Measurements from ENCODE around the gene GYPC.
"Not testable (repeated sequence)": the region's sequence is repeated elsewhere in the genome, so short reads cannot be mapped to it uniquely, and the experiment has no call there.

Gene GYPC

DNA sequence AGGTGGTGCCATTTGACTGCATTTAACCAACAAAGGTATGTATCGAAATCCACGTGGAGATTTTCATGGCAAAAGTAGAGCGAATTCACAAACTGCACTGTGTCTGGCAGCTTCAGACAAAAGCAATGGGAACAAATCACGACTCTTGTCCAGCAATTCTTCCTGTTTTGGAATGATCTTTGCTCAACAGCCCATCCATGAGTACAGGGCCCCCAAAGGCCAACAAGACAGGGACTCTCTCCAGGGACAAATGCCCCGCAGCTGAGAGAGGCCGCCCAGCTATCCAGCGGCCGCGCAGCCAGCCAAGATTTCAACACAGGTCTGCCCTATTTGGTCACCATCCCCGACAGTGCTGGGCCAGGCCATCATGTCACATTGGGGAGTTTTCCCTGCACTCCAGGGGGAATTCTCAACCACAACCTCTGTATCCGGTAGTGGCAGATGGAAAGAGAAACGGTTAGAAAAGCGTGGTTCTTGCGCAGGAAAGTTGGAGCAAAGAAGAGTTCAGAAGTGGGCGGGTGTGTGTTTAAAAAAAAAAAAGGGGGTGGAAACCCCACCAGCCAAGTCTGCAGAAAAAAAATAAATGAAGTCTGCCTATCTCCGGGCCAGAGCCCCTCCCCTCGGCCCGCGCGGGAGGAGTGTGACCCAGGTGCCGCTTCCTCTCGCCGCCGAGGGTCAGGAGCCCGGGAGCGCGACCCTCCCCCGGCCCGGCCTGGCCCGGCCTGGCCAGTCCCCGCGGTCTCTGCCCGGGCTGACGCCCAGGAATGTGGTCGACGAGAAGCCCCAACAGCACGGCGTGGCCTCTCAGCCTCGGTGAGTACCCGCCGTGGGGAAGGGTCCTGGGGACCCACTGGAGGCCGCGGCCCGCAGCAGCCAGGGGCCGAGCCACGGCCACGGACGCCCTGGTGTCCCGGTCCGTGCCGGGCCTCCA is at the start of gene GYPC:
Gene GYPC (plus strand): TSS at position 659 of the 931 bp plus-strand sequence. CDS start 106 bp downstream, at position 765.
- peak; percentile 60 for DNase-seq (ENCODE audit: low spot score)

DNA sequence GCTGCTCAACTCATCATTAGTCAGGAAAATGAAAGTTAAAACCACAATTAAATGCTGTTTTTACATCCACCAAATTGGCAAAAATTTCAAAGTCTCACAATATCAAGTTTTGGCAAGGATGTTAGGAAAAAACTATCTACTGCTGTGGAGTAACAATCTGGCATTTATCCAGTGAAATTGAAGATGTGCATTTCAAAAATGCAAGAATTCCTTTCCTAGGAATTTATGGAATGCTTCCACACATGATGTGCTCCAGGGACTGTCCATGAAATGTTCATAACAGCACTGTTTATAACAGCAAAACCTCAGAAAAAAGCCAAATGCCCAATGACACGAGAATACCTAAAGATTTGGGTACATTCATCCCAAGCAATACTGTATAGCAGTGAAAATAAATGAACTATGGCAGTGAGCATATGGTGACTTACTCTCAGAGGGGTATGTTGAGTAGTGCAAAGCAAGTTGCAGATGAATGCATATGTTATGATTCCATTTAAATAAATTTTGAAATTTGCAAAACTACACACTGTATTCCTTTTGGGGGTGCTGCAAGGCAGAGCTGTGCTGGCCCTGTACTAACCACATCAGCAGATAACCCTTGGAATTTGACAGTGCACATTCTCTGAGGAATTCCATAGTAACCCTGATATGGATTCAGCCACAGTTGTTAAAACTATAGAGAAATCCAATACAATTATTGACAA is 41.3 kb upstream of the GYPC start:
- peak; percentile 23 for DNase-seq (ENCODE audit: low spot score)

GRCh38 chr2:126616606-126617069 is 39.3 kb upstream of the GYPC start:
- no peak for DNase-seq (ENCODE audit: low spot score)

GRCh38 chr2:126620302-126620701 is 35.7 kb upstream of the GYPC start:
- DNase-seq (ENCODE audit: low spot score) = no peak

- no peak for DNase-seq (ENCODE audit: low spot score)
These were observed 33.0 kb upstream of the GYPC start for GRCh38 chr2:126623000-126623399.

GRCh38 chr2:126627643-126628042 is 28.3 kb upstream of the GYPC start:
- no peak for DNase-seq (ENCODE audit: low spot score)

GRCh38 chr2:126634273-126634861 is 21.6 kb upstream of the GYPC start:
- peak; percentile 35 for DNase-seq (ENCODE audit: low spot score)

- DNase-seq (ENCODE audit: low spot score) = no peak
These were observed 20.7 kb upstream of the GYPC start for GRCh38 chr2:126635281-126635680.

DNA sequence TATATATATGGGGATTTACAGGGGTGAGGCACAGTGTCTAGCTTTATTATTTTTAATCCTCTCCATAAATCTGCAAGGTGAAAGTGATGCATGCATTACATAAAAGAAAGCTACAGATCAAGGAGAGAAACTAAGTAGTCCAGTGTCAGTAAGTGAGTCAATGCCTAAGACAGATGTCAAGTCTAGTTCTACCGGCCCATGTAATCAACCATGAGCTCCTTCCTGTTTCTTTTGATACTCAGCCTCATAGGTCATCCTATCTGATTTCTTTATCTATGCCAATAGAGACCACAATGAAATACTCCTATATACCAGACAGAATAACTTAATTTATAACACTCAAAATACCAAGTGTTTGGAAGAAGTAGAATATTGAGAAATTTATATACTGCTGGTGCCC is 20.2 kb upstream of the GYPC start:
- DNase-seq (ENCODE audit: low spot score) = no peak

DNA sequence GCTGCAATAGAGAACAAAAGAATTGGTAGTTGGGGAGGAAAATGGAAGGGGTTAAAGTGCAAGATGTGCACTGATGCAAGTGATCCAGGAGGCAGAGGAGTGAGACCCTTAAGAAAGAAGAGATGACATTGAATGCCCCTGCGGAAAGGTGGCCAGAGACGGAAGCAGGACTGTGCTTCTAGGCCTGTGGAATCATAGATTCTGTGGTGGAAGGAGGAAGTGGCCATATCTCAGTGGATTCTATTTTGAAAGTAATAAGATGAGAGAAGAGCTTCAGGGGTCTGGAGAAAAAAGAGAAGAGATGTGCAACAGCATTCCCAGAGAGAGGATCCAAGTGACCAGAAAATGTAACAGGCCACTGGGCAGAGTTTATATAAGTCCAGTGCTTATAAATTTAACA is 18.6 kb upstream of the GYPC start:
- no peak for DNase-seq (ENCODE audit: low spot score)

GRCh38 chr2:126638746-126639145 is 17.2 kb upstream of the GYPC start:
- DNase-seq (ENCODE audit: low spot score) = no peak

- DNase-seq (ENCODE audit: low spot score) = no peak
These were observed 16.7 kb upstream of the GYPC start for GRCh38 chr2:126639276-126639675.

DNA sequence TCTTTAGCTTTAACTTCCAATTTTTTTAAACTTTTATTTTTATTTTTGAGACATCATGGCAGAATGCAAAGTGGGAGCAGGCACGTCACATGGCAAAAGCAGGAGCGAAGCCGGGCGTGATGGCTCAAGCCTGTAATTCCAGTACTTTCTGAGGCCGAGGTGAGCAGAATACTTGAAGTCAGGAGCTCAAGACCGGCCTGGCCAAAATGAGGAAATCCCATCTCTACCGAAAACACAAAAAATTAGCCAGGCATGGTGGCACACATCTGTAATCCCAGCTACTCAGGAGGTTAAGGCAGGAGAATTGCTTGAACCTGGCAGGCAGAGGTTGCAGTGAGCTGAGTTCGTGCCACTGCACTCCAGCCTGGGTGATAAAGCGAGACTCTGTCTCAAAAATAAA is 14.7 kb upstream of the GYPC start:
- not testable (repeated sequence) for DNase-seq (ENCODE audit: low spot score)

GRCh38 chr2:126642031-126642430 is 13.9 kb upstream of the GYPC start:
- no peak for DNase-seq (ENCODE audit: low spot score)

- no peak for DNase-seq (ENCODE audit: low spot score)
These were observed 12.5 kb upstream of the GYPC start for GRCh38 chr2:126643431-126643830.

DNA sequence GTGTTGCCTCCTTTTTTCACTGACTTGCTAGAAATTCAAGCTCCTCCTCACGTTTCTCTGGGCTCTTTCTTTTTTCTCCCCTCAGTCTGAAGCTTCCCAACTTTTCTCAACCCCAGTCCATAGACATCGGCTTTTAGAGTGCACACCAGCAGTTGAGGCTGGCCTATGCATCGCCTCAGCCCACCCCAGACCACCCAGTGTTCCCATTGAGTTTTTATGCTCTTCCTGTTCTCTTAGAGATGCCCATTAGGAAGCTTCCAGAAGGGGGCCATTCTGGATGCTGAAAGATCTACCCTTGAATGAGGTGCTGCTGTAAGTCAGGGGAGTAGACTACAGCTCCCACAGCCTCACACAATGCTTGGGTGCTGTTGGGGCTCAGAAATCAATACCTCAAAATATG is 12.0 kb upstream of the GYPC start:
- DNase-seq (ENCODE audit: low spot score) = no peak

DNA sequence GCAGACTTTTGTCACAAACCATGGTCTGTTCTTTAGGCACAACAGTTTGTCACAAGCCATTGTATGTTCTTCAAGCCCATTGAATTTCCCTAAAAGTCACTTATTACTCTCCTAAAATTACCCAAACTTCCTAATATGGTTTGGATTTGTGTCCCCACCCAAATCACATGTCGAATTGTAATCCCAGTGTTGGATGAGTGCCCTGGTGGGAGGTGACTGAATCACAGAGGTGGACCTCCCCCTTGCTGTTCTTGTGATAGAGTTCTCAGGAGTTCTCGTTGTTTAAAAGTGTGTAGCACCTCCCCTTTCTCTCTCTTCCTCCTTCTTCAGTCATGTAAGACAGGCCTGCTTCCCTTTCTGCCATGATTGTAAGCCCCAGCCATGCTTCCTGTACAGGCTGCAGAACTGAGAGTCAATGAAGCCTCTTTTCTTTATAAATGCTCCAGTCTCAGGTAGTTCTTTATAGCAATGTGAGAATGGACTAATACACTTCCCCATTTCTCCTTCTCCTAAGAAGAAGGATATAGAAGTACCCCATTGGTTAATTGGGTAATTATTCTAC is 11.2 kb upstream of the GYPC start:
- DNase-seq (ENCODE audit: low spot score) = no peak

GRCh38 chr2:126645211-126645618 is 10.7 kb upstream of the GYPC start:
- no peak for DNase-seq (ENCODE audit: low spot score)

DNA sequence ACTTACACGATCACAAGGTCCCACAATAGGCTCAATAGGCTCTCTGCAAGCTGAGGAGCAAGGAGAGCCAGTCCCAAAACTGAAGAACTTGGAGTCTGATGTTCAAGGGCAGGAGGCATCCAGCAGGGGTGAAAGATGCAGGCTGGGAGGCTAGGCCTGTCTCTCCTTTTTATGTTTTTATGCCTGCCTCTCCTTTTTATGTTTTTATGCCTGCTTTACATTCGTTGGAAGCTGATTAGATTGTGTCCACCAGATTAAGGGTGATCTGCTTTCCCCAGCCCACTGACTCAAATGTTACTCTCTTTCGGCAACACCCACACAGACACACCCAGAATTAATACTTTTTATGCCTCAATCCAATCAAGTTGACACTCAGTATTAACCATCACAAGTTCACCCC is 9.9 kb upstream of the GYPC start:
- DNase-seq (ENCODE audit: low spot score) = no peak

DNA sequence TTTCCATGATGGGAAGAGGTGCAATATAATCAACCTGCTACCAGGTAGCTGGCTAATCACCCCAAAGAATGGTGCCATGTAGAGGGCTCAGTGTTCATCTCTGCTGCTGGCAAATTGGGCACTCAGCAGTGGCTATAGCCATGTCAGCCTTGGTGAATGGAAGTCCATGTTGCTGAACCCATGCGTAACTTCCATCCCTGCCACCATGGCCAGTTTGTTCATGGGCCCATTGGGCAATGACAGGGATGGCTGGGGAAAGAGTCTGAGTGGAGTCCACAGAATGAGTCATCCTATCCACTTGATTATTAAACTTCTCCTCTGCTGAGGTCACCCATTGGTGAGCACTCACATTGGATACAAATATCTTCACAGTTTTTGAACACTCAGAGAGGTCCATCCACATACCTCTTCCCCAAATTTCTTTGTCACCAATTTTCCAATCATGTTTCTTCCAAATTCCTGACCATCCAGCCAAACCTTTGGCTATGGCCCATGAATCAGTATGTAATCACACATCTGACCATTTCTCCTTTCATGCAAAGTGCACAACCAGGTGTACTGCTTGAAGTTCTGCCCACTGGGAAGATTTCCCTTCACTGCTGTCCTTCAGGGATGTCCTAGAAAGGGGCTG is 8.1 kb upstream of the GYPC start:
- DNase-seq (ENCODE audit: low spot score) = peak; percentile 25

- not testable (repeated sequence) for DNase-seq (ENCODE audit: low spot score)
These were observed 7.6 kb upstream of the GYPC start for GRCh38 chr2:126648345-126648786.

- no peak for DNase-seq (ENCODE audit: low spot score)
These were observed 6.9 kb upstream of the GYPC start for GRCh38 chr2:126649101-126649500.

All from kidney tubule cell (primary cell).